ENCODE results near the gene AMH.

Gene AMH

GRCh38 chr19:2212861-2213711 lies 36.0 kb upstream of the AMH start:
- H3K27ac ChIP-seq (ENCODE audit: low read length) = no peak overlapping the region
- H2AFZ ChIP-seq (ENCODE audit: low read depth, low read length) = no peak overlapping the region
- no peak for TF ChIP-seq EZH2phosphoT487 (IDR thresholded peaks at IDR 0.05; ENCODE audit: low read depth)
- TF ChIP-seq CTCF (IDR thresholded peaks at IDR 0.05; ENCODE audit: low read depth, low read length) = no peak
- no peak overlapping the region for H3K4me2 ChIP-seq (ENCODE audit: low read length)
- H3K4me1 ChIP-seq (ENCODE audit: low read length) = 0 out of 2 replicates have a peak, but pooled peaks cover 3% of the 10 kb centered on the region
- no peaks in the 10 kb centered on the region for H3K9me3 ChIP-seq (ENCODE audit: insufficient read depth, low read length)
- peaks cover 59% of the 10 kb centered on the region for H3K36me3 ChIP-seq (replicated peaks; ENCODE audit: low read depth, low read length)
- no peak overlapping the region for H3K9ac ChIP-seq (ENCODE audit: low read length)
- H4K20me1 ChIP-seq (ENCODE audit: insufficient read depth, low read length) = 0 out of 2 replicates have a peak, but pooled peaks cover 3% of the 10 kb centered on the region
- H3K27me3 ChIP-seq (ENCODE audit: low read depth, low read length) = no peaks in the 10 kb centered on the region
- no peak overlapping the region for H3K4me3 ChIP-seq (ENCODE audit: low read length)
- H3K79me2 ChIP-seq (ENCODE audit: low read length) = no peaks in the 10 kb centered on the region

GRCh38 chr19:2213799-2214198 lies 35.3 kb upstream of the AMH start:
- TF ChIP-seq CTCF (IDR thresholded peaks at IDR 0.05; ENCODE audit: low read depth, low read length) = no peak
- no peak for TF ChIP-seq EZH2phosphoT487 (IDR thresholded peaks at IDR 0.05; ENCODE audit: low read depth)
- Histone ChIP-seq H4K20me1 (ENCODE audit: insufficient read depth, low read length) (0 out of 2 replicates have a peak, but pooled peaks cover 3% of the 10 kb centered on the region), H3K4me1 (ENCODE audit: low read length) (0 out of 2 replicates have a peak, but pooled peaks cover 3% of the 10 kb centered on the region), H2AFZ (ENCODE audit: low read depth, low read length) (no peak overlapping the region), H3K9me3 (ENCODE audit: insufficient read depth, low read length) (no peaks in the 10 kb centered on the region), H3K4me3 (ENCODE audit: low read length) (no peak overlapping the region), H3K9ac (ENCODE audit: low read length) (no peak overlapping the region), H3K36me3 (replicated peaks; ENCODE audit: low read depth, low read length) (peaks cover 59% of the 10 kb centered on the region), H3K79me2 (ENCODE audit: low read length) (no peaks in the 10 kb centered on the region), H3K4me2 (ENCODE audit: low read length) (no peak overlapping the region), H3K27me3 (ENCODE audit: low read depth, low read length) (no peaks in the 10 kb centered on the region), H3K27ac (ENCODE audit: low read length) (no peak overlapping the region)

GRCh38 chr19:2214251-2214650 lies 34.9 kb upstream of the AMH start:
- Histone ChIP-seq H3K9ac (ENCODE audit: low read length) (no peak overlapping the region), H3K4me1 (ENCODE audit: low read length) (0 out of 2 replicates have a peak, but pooled peaks cover 3% of the 10 kb centered on the region), H3K9me3 (ENCODE audit: insufficient read depth, low read length) (no peaks in the 10 kb centered on the region), H3K4me2 (ENCODE audit: low read length) (no peak overlapping the region), H3K36me3 (replicated peaks; ENCODE audit: low read depth, low read length) (peaks cover 58% of the 10 kb centered on the region), H3K27me3 (ENCODE audit: low read depth, low read length) (no peaks in the 10 kb centered on the region), H4K20me1 (ENCODE audit: insufficient read depth, low read length) (0 out of 2 replicates have a peak, but pooled peaks cover 3% of the 10 kb centered on the region), H3K4me3 (ENCODE audit: low read length) (no peak overlapping the region), H3K27ac (ENCODE audit: low read length) (no peak overlapping the region), H2AFZ (ENCODE audit: low read depth, low read length) (no peak overlapping the region), H3K79me2 (ENCODE audit: low read length) (no peaks in the 10 kb centered on the region)
- TF ChIP-seq CTCF (IDR thresholded peaks at IDR 0.05; ENCODE audit: low read depth, low read length) = no peak

- Histone ChIP-seq H3K4me2 (ENCODE audit: low read length) (no peak overlapping the region), H3K27me3 (ENCODE audit: low read depth, low read length) (no peaks in the 10 kb centered on the region), H3K27ac (ENCODE audit: low read length) (no peak overlapping the region), H3K9me3 (ENCODE audit: insufficient read depth, low read length) (no peaks in the 10 kb centered on the region), H3K4me3 (ENCODE audit: low read length) (no peak overlapping the region), H3K9ac (ENCODE audit: low read length) (no peak overlapping the region), H3K36me3 (replicated peaks; ENCODE audit: low read depth, low read length) (peaks cover 58% of the 10 kb centered on the region), H3K79me2 (ENCODE audit: low read length) (no peaks in the 10 kb centered on the region), H2AFZ (ENCODE audit: low read depth, low read length) (no peak overlapping the region), H3K4me1 (ENCODE audit: low read length) (0 out of 2 replicates have a peak, but pooled peaks cover 3% of the 10 kb centered on the region), H4K20me1 (ENCODE audit: insufficient read depth, low read length) (peaks cover 3% of the 10 kb centered on the region; the same call in 1 of the 2 replicates)
- TF ChIP-seq EZH2phosphoT487 (IDR thresholded peaks at IDR 0.05; ENCODE audit: low read depth) = no peak
Observed at GRCh38 chr19:2215281-2215751, 33.8 kb upstream of the AMH start.
